Astrocyte (in vitro differentiated cells and primary cell): ENCODE measurements around the gene CHMP6.

ENCODE experiments used
- CTCF ChIP-seq: IDR thresholded peaks from 2 replicates; pipeline ENCODE4 v1.5.1; 2011; ENCODE audit warnings: low read depth, mild to moderate bottlenecking, inconsistent platforms, low read length, moderate library complexity; ENCODE audit not compliant: insufficient read depth
- EZH2 ChIP-seq: IDR thresholded peaks from 2 replicates; pipeline ENCODE4 v1.6.1; 2012; ENCODE audit warnings: mild to moderate bottlenecking, low read length, inconsistent platforms; ENCODE audit not compliant: insufficient read depth

- TF ChIP-seq EZH2 (no peak), CTCF (no peak)
Measured at GRCh38 chr17:81037026-81037797, 45.6 kb downstream of the CHMP6 start.
